ENCODE results near the gene PUM1. TPM values are rescaled to one million over a fixed set of nuclear protein-coding genes. Genes with fewer than 3 reads are reported as not detected.

The PUM1 gene
- total and polyA plus RNA-seq, 4 donors: 18.1 to 49.2 (median 30.2) TPM

- TF ChIP-seq JUND (IDR thresholded peaks at IDR 0.05) (no peak), SP1 (IDR thresholded peaks at IDR 0.05) (no peak), YY1 (IDR thresholded peaks at IDR 0.05) (no peak), ATF3 (IDR thresholded peaks at IDR 0.05) (no peak), RXRA (IDR thresholded peaks at IDR 0.05) (no peak), FOXA2 (IDR thresholded peaks at IDR 0.05) (no peak), HNF4A (conservative IDR thresholded peaks at IDR 0.05) (no peak), TAF1 (conservative IDR thresholded peaks at IDR 0.05) (no peak)
- TF ChIP-seq, protein P1, sequence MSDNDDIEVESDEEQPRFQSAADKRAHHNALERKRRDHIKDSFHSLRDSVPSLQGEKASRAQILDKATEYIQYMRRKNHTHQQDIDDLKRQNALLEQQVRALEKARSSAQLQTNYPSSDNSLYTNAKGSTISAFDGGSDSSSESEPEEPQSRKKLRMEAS (IDR thresholded peaks at IDR 0.05): no peak
- DNase-seq (ENCODE audit: low spot score): no peak
- no peak overlapping the region for H3K27ac ChIP-seq (ENCODE audit: low read depth in 1 of 2, low read length in 2 of 2)
Measured at GRCh38 chr1:30882678-30883388, 182.7 kb downstream of the PUM1 start.

More at GRCh38 chr1:30882678-30883388, 182.7 kb downstream of the PUM1 start:
- Histone ChIP-seq H3K27me3 (ENCODE audit: control insufficient read depth in 4 of 4, insufficient read depth in 4 of 4, low read length in 3 of 4) (no peaks in the 10 kb centered on the region), H3K4me1 (ENCODE audit: control insufficient read depth in 4 of 4, insufficient read depth in 4 of 4, low read length in 3 of 4) (peaks cover 0 to 12% (median 1%) of the 10 kb centered on the region in 4 donors), H3K4me3 (ENCODE audit: low read depth in 1 of 3, low read length in 3 of 3) (no peak overlapping the region), H3K36me3 (ENCODE audit: control insufficient read depth in 4 of 4, insufficient read depth in 3 of 4, low read depth in 1 of 4, low read length in 3 of 4) (no peaks in the 10 kb centered on the region), H3K9ac (ENCODE audit: low read depth in 1 of 2, low read length in 2 of 2) (no peak overlapping the region), H3K9me3 (ENCODE audit: control insufficient read depth in 4 of 4, low read length in 3 of 4) (no peaks in the 10 kb centered on the region)
- WGBS: 84% methylated on average over 14 of the region's 14 CpGs

Small RNA genes lying within 50 kb of the gene (small RNA-seq; reads per million reads assigned to genes)
- gene AL356320.1 (not detected), gene RN7SL371P (not detected)

Other genes with a start within 250 kb of the PUM1 start
- gene SDC3, start 157.0 kb downstream of the PUM1 start, total RNA-seq: 10 to 100 TPM; 14.0 to 27.5 TPM
- 10 to 100 TPM in 1 of 2 donors, 1 to 10 TPM in 1; 3.3 to 19.2 TPM for gene SDC3, start 157.0 kb downstream of the PUM1 start, polyA plus RNA-seq
- gene NKAIN1, start 174.2 kb upstream of the PUM1 start, total RNA-seq: not detected
- gene NKAIN1, start 174.2 kb upstream of the PUM1 start, polyA plus RNA-seq: not detected
- 10 to 100 TPM; 26.9 to 74.3 TPM for gene SNRNP40, start 231.1 kb upstream of the PUM1 start, total RNA-seq
- 10 to 100 TPM; 12.3 to 12.7 TPM for gene SNRNP40, start 231.1 kb upstream of the PUM1 start, polyA plus RNA-seq
- gene ZCCHC17, start 231.3 kb upstream of the PUM1 start, total RNA-seq: 1 to 10 TPM; 7.4 to 9.0 TPM
- 10 to 100 TPM in 1 of 2 donors, 1 to 10 TPM in 1; 9.4 to 15.1 TPM for gene ZCCHC17, start 231.3 kb upstream of the PUM1 start, polyA plus RNA-seq